Central memory CD4-positive, alpha-beta T cell (primary cell): ENCODE data around the gene NTPCR.
"Not testable (repeated sequence)": the region's sequence is repeated elsewhere in the genome, so short reads cannot be mapped to it uniquely, and the experiment has no call there.

Experiments
- DNase-seq: peaks from one replicate; pipeline ENCODE4 v3.0.0; 2022

NTPCR gene

DNA sequence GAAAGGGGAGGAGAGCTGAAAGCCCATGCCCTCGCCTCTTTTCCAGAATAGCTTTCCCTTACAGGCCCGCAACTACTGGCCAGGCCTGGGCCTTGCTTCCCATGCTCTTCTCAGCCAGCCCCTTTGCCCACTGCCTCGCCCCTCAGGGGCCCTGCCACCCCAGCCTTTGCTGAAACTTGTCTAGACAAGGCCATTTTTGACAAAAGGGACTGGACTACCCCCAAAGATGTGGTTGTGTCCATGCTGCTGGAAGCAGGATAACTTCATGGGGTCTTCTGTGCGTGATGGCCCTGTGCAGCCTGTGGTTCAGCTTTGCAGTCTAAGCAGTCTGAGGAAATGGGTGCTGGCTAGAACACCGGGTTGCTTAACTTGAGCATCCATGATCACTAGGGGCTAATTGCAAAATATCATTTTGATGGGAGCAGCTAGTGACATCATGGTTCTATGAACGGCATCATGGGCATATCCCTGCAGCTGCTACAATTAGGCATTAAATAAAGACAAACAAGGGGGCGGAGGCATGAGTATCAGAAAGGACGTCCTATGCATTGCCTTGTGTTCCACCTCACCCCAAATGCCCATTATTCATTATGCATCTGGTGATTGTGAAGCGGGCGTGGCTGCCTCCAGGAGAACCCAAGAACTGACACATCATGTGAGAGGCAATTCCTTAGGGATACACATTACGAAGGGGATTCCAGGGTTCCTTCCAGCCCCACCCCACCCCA lies 36.8 kb downstream of the NTPCR start:
- DNase-seq = no peak

DNA sequence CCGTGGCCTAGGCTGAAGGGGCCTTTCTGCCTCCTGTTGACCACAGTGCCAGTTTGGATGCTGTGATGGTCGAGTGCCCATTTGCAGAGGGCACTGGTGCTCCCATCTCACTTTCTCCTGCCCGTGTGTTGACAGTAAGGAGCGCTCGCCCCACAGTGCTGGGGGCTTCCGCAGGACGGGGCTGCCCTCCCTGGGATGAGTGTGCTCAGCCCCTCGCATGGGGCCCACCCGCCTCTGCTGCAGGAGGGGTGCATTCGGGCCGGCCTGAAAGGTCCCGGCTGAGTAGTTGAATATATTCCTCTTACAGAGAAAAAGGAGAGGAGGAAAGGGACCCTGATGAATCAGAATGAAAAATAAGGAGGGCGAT lies 37.3 kb downstream of the NTPCR start:
- no peak for DNase-seq

DNA sequence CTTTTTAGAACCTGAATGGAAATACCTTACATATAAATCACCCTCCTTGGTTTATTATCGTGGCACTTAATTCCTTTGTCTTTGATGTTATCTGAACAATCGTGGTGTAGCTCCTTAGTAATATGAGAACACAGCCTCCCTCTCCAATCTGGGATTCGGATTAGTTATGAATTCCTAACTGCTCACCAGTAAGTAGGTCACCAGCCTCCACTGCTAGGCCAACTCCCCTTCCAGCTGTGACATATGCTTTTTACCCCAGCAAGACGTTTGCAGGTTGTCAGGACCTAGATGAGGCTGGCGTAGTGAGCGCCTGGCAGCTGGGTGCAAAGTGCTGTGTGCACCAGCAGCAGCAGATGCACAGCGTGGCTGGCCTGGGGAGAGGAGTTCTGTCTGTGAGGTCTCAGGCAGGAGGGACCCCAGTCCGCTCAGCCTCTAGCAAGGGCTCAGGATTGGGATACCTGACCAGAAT lies 38.2 kb downstream of the NTPCR start:
- DNase-seq = no peak

GRCh38 chr1:232990176-232991128 lies 40.0 kb downstream of the NTPCR start:
- DNase-seq = no peak

DNA sequence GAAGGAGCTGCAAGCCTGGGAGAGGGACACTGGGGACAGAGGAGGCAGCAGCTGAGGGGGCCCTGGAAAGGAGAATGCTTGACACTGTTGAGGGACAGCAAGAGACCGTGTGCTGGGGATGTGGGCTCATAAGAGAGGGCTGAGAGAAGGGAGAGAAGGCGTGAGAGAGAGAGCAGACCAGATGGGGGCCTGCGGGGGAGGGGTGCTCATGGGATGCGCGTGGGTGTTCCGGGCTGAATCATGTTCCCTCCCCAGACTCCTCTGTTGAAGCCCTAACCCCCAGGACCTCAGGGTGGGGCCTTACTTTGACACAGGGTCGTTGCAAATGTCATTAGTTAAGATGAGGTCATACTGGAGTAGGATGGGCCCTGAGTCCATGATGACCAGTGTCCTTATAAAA lies 40.8 kb downstream of the NTPCR start:
- DNase-seq = no peak

DNA sequence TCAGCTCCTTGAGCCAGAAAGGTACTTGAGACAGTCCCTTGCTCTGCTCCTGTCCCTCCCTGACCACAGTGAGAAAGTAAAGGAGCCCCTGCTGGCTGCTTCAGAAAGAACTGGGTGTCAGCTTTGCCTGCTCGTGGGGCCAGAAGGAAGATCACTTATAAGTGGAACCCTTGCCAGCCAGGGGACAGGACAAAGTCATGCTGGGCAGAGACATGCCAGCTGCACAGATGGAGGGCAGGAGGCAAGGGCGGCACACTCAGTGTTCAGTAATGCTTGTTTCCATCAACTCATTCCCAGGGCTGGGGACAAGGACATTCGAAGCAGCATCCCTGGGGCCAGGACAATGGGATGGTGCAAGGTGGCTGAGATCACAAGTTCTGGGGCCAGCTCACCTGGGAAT lies 41.8 kb downstream of the NTPCR start:
- DNase-seq = no peak

GRCh38 chr1:232993555-232993954 lies 43.1 kb downstream of the NTPCR start:
- no peak for DNase-seq

DNA sequence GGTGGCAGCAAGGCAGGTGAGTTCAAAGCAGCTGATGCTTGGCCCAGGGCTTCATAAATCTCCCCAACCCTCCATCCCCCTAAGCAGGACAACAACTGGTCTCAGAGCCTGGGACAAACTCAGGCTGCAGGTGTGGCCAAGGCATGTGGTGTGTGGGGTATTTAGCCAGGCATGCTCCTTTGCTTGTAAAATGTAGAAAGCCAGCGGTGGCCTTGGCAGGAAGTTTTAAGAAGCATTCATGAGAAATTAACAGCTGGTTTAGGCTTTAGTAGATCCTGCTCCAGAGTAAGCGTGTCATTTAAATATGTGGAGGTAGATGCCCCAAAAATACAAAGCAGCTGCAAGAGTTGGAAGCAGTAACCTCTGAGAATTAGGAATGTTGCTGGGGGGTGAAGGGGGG lies 44.8 kb downstream of the NTPCR start:
- DNase-seq = no peak

GRCh38 chr1:232996143-232996542 lies 45.7 kb downstream of the NTPCR start:
- no peak for DNase-seq

DNA sequence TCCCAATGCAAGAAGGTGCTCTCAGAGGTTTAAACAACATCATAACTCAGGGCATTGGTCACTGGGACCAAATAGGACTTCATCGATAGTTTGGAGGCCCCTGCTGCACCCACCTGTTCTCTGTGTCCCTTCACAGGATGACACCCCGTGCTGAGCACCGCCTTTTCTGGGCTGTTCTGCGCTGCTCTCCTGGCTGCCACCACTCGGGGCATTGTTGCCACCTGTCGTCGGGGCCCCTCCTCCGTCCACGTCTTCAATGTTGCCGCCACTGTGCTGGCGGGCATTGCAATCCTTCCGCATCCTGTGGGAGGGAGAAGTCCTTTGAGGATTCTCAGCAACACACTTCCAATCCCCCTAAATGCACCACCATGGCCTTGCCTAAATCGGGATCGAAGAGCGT lies 47.7 kb downstream of the NTPCR start:
- DNase-seq = no peak

GRCh38 chr1:232998646-232999045 lies 48.2 kb downstream of the NTPCR start:
- DNase-seq = no peak

- no peak for DNase-seq
Measured at GRCh38 chr1:232999956-233000625, 49.7 kb downstream of the NTPCR start.

DNA sequence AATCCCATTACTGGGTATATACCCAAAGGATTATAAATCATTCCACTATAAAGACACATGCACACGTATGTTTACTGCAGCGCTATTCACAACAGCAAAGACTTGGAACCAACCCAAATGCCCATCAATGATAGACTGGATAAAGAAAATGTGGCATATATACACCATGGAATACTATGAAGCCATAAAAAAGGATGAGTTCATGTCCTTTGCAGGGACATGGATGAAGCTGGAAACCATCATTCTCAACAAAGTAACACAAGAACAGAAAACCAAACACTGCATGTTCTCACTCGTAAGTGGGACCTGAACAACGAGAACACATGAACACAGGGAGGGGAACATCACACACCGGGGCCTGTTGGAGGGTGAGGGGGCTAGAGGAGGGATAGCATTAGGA lies 53.2 kb downstream of the NTPCR start:
- DNase-seq = not testable (repeated sequence)

GRCh38 chr1:233004451-233004850 lies 54.0 kb downstream of the NTPCR start:
- no peak for DNase-seq

DNA sequence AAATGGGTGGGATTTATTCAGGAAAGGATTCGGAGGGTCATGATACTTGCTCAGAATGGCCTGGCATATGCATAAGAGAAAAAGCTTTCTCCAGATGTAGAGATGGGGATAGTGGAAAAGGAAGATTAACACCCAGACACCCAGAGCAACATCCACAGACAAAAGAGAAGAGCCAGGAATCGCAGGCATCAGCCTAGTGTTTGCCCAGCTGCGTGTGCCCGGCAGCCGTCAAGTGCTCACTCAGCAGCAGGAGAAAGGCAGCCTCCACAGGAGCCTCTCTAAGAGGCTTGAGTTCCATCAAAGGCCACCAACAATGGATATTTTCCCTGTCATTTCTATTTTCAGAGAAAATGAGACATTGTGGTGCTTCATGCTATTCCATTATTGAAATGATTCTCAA lies 54.7 kb downstream of the NTPCR start:
- DNase-seq = no peak

DNA sequence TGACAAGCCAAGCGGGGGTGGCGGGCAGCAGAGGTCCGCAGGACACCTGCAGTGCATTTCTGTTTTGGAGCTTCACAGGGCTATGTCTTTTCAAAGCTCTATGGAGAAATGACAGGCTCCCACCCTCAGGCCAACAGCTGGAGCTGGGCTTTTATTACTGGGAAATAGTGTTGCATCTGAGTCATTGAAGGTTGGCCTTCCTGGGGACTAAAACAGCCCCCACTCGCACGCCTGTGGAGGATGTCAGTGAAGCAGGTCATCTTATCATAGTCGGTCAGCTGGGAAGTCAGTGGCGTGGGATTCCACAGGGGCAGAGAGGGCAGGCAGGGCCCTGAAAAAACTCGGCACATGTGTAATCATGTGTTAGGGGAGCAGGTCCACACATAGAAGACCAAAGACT lies 55.3 kb downstream of the NTPCR start:
- DNase-seq = no peak

GRCh38 chr1:233006108-233006507 lies 55.7 kb downstream of the NTPCR start:
- no peak for DNase-seq

DNA sequence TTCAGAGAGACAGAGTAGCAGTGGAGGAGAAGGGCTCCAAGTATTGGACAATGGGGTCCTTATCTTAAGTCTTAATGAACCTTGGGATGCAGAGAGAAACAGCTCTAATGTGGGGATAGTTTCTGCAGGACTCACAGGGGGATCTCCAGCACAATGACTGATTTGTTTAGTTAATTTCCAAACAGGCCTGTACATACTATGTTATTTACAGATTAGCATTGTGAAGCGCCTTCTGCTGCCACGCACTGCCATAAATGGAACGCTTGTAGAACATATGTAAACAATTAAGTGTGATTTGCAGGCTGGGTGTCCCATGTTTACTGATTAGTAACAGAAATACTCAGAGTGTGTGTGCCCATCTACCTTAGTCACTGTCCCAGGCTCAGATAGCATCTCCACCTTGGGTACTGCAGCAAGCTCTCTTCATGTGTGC lies 56.1 kb downstream of the NTPCR start:
- DNase-seq = no peak

DNA sequence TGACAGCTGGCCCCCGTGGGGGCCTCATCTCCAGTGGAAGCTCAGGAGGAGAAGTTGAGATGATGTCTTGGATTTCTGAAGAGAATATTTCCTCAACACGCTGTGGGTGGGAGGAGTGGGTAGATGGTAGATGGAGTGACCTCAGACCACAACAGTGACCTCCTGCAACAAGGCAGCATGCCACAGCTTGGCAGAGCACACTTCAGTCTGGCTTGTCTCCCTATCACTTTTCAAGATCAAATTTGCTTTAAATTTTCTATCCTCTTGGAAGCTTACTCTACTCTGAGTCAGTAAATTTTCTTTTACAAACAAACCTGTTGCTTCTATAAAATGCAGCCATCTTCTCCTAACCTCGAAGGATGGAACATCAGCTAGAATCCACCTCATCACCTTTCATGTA lies 59.7 kb downstream of the NTPCR start:
- DNase-seq = no peak

DNA sequence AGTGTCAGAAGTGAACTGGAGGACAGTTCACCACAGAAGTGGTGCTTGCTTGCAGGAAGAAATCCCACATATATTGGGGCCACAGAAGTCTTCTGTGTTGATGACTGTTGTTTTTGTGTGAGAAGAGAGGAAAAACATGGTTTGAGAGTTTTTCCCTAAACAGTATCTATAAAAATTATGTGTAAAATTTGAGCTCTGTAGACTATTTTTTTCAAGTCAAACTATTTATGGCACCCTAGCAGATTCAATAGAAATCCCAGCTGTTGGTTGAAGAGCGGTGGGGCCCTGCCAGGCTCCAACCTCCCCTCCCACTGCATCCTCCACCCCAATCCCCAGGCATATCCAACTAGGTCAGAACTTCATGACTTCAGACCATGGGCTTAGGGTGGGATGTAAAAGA lies 61.6 kb downstream of the NTPCR start:
- DNase-seq = no peak

- no peak for DNase-seq
Measured at GRCh38 chr1:233015965-233016364, 65.6 kb downstream of the NTPCR start.

DNA sequence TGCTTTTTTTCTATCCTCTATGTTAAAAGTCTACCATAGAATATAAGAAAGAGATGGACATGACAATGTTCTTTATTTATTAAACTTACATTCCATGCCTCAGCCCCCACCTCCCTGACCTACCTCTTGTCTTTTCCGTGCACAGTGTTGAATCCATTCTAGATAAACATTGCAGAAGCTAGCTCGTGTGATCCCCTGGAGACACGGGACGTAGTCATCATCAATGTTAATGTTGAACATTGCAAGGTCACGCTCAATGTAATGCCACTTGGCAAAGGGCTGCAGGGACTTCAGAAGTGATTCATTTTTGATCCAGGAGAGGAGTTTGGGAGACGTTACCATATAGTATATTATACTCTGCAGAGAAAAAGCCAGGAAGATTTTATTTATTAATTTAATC lies 66.4 kb downstream of the NTPCR start:
- DNase-seq = no peak

GRCh38 chr1:233019083-233019482 lies 68.7 kb downstream of the NTPCR start:
- DNase-seq = no peak
